A673 (cell line): ENCODE data around the gene ARMC10. TPM values are rescaled to one million over a fixed set of nuclear protein-coding genes. Genes with fewer than 3 reads are reported as not detected.
A peak's percentile ranks its signal among the peaks of the same experiment; 100 is the strongest.

Source experiments
- BruUV-seq: library from RNA; stranded (reverse); fragments of 400-500 nt; replicated peaks from 2 replicates; lab custom pipeline; 2021; lab: Mats Ljungman, UMichigan
- CTCF ChIA-PET: fragments of 300-600 bp; sonication (Branson Sonifier 250); formaldehyde crosslinking; loops from one replicate; lab custom pipeline; 2022; ENCODE audit warnings: antibody characterized with exemption; lab: Charles Lee
- POLR2A ChIA-PET: fragments of 300-600 bp; sonication (Branson Sonifier 250); formaldehyde crosslinking; loops from one replicate; lab custom pipeline; 2022; ENCODE audit warnings: antibody characterized with exemption; ENCODE audit not compliant: low non-redundant PET; lab: Charles Lee
- DNase-seq: peaks from one replicate; pipeline ENCODE4 v3.0.0-alpha.2; 2015; ENCODE audit warnings: low spot score
- H3K27ac ChIP-seq: fragments of 200-600 bp; sonication (generic); 2 replicates; pipeline ENCODE4 v1.5.1; 2016; ENCODE audit warnings: mixed run types, low read depth, mild to moderate bottlenecking, mixed read lengths, antibody characterized with exemption, low read length; ENCODE audit not compliant: poor library complexity, severe bottlenecking
- H3K27me3 ChIP-seq: fragments of 200-600 bp; sonication (generic); replicated peaks from 2 replicates; pipeline ENCODE4 v1.6.1; 2017; ENCODE audit warnings: mixed run types, low read depth, mild to moderate bottlenecking, mixed read lengths, antibody characterized with exemption, low read length; ENCODE audit not compliant: insufficient read depth, poor library complexity
- H3K36me3 ChIP-seq: fragments of 200-600 bp; sonication (generic); 2 replicates; pipeline ENCODE4 v1.6.1; 2016; ENCODE audit warnings: mixed run types, mild to moderate bottlenecking, mixed read lengths, antibody characterized with exemption, low read length; ENCODE audit not compliant: insufficient read depth, poor library complexity, severe bottlenecking
- H3K4me1 ChIP-seq: fragments of 200-600 bp; sonication (generic); 2 replicates; pipeline ENCODE4 v1.6.1; 2017; ENCODE audit warnings: mixed run types, mild to moderate bottlenecking, mixed read lengths, antibody characterized with exemption, low read length; ENCODE audit not compliant: insufficient read depth, poor library complexity, severe bottlenecking
- H3K4me3 ChIP-seq: fragments of 200-600 bp; sonication (generic); 2 replicates; pipeline ENCODE4 v1.5.1; 2016; ENCODE audit warnings: low read depth, mixed run types, mild to moderate bottlenecking, mixed read lengths, low read length; ENCODE audit not compliant: poor library complexity, severe bottlenecking
- H3K9me3 ChIP-seq: fragments of 200-600 bp; sonication (generic); 2 replicates; pipeline ENCODE4 v1.6.1; 2016; ENCODE audit warnings: mixed run types, low read depth, mild to moderate bottlenecking, mixed read lengths, antibody characterized with exemption, low read length; ENCODE audit not compliant: poor library complexity, severe bottlenecking
- CTCF ChIP-seq: fragments of 300-800, 200-600 bp; sonication (generic); conservative IDR thresholded peaks from 2 replicates; pipeline ENCODE4 v1.5.1; 2017; ENCODE audit warnings: low read depth, mild to moderate bottlenecking, antibody characterized with exemption, low read length, moderate library complexity, mixed read lengths
- EZH2 ChIP-seq: fragments of 200-600 bp; sonication (generic); IDR thresholded peaks from 2 replicates; pipeline ENCODE4 v1.6.1; 2017; ENCODE audit warnings: borderline replicate concordance, low read depth, mild to moderate bottlenecking, mixed read lengths, antibody characterized with exemption, low read length; ENCODE audit not compliant: poor library complexity, severe bottlenecking
- intact Hi-C: fragments of 100-400 bp; cut with micrococcal nuclease; formaldehyde crosslinking; loops from one replicate; pipeline ENCODE4 v1.10.0; 2022; ENCODE audit not compliant: unreplicated experiment
- total RNA-seq: library from RNA; stranded (reverse); gene quantifications from 2 replicates; pipeline ENCODE4 v1.2.3, GENCODE V29; 2021

The ARMC10 gene
- total RNA-seq, 1 experiment from 2014 or later = 32.0 TPM

GRCh38 chr7:103068414-103069403 is 6.2 kb upstream of the ARMC10 start:
- no peak overlapping the region for H3K27ac ChIP-seq
- POLR2A ChIA-PET = interaction anchor here (0.6 kb wide), 1 partner anchor 311 kb away, joined by 3 read pairs; no protein-coding TSS in a partner anchor
- H3K36me3 ChIP-seq = no peaks in the 10 kb centered on the region
- H3K4me3 ChIP-seq = no peak overlapping the region
- TF ChIP-seq CTCF = no peak
- no peak for TF ChIP-seq EZH2
- CTCF ChIA-PET = no interaction called here
- BruUV-seq = no TSS peak
- no peaks in the 10 kb centered on the region for H3K9me3 ChIP-seq
- H3K4me1 ChIP-seq = no peaks in the 10 kb centered on the region
- H3K27me3 ChIP-seq = no peaks in the 10 kb centered on the region
- no peak for DNase-seq
- intact Hi-C loops = loop anchor here (5.0 kb wide), 1 partner anchor 316 kb away; no protein-coding TSS in a partner anchor

- POLR2A ChIA-PET = interaction anchor here (0.6 kb wide), 1 partner anchor 11 kb away, joined by 5 read pairs; no protein-coding TSS in a partner anchor
- no peak for TF ChIP-seq EZH2
- no peak for TF ChIP-seq CTCF
- Histone ChIP-seq H3K36me3 (no peaks in the 10 kb centered on the region), H3K9me3 (no peaks in the 10 kb centered on the region), H3K27me3 (no peaks in the 10 kb centered on the region), H3K4me3 (no peak overlapping the region), H3K4me1 (no peaks in the 10 kb centered on the region), H3K27ac (no peak overlapping the region)
- no peak for DNase-seq
- intact Hi-C loops = no loop called here
- no TSS peak for BruUV-seq
- CTCF ChIA-PET = no interaction called here
Measured at GRCh38 chr7:103071000-103071399, 3.9 kb upstream of the ARMC10 start.

GRCh38 chr7:103073989-103074518 is 886 bp upstream of the ARMC10 start:
- CTCF ChIA-PET = interaction anchor here (2.0 kb wide), 1 partner anchor 13 kb away, joined by 18 read pairs; no protein-coding TSS in a partner anchor

More at GRCh38 chr7:103073989-103074518, 886 bp upstream of the ARMC10 start:
- DNase-seq = peak; percentile 7
- POLR2A ChIA-PET = no interaction called here
- intact Hi-C loops = no loop called here
- H3K27me3 ChIP-seq = no peaks in the 10 kb centered on the region
- H3K36me3 ChIP-seq = no peaks in the 10 kb centered on the region
- peak overlapping the region; percentile 81 for H3K27ac ChIP-seq
- H3K4me3 ChIP-seq = peak overlapping the region; percentile 87
- H3K4me1 ChIP-seq = no peaks in the 10 kb centered on the region
- BruUV-seq = no TSS peak
- no peaks in the 10 kb centered on the region for H3K9me3 ChIP-seq
- no peak for TF ChIP-seq EZH2
- no peak for TF ChIP-seq CTCF
